ENCODE results near the gene TMUB2.

TMUB2 gene

GRCh38 chr17:44206825-44207155, 20.0 kb downstream of the TMUB2 start:
- DNase-seq (ENCODE audit: low spot score) = no peak
- no peak for TF ChIP-seq CTCF (IDR thresholded peaks at IDR 0.05; ENCODE audit: extremely low read depth, missing control alignments)

GRCh38 chr17:44207319-44207718, 20.5 kb downstream of the TMUB2 start:
- TF ChIP-seq CTCF (IDR thresholded peaks at IDR 0.05; ENCODE audit: extremely low read depth, missing control alignments) = no peak

GRCh38 chr17:44207743-44208142, 21.0 kb downstream of the TMUB2 start:
- no peak for DNase-seq (ENCODE audit: low spot score)
- no peak for TF ChIP-seq CTCF (IDR thresholded peaks at IDR 0.05; ENCODE audit: extremely low read depth, missing control alignments)

More at GRCh38 chr17:44207319-44207718, 20.5 kb downstream of the TMUB2 start:
- DNase-seq (ENCODE audit: low spot score) = no peak

- peak; percentile 63 for DNase-seq (ENCODE audit: low spot score)
- TF ChIP-seq CTCF (IDR thresholded peaks at IDR 0.05; ENCODE audit: extremely low read depth, missing control alignments) = no peak
These were observed 23.1 kb downstream of the TMUB2 start for GRCh38 chr17:44209786-44210341.

GRCh38 chr17:44210342-44211192, 23.8 kb downstream of the TMUB2 start:
- DNase-seq (ENCODE audit: low spot score) = peak; percentile 95
- peak; percentile 98 for TF ChIP-seq CTCF (IDR thresholded peaks at IDR 0.05; ENCODE audit: extremely low read depth, missing control alignments)

GRCh38 chr17:44211281-44212265, 24.8 kb downstream of the TMUB2 start:
- TF ChIP-seq CTCF (IDR thresholded peaks at IDR 0.05; ENCODE audit: extremely low read depth, missing control alignments) = no peak
- DNase-seq (ENCODE audit: low spot score) = no peak

All from GM20000 (cell line).